ENCODE measurements around the gene COX8C.

GRCh38 chr14:93306812-93307211, 40.2 kb upstream of the COX8C start:
- no peak for TF ChIP-seq CTCF (IDR thresholded peaks at IDR 0.05)
- TF ChIP-seq POLR2A (IDR thresholded peaks at IDR 0.05) = no peak
- no peak for TF ChIP-seq EP300 (IDR thresholded peaks at IDR 0.05)
